Measurements from ENCODE around the gene RBM47. TPM values are rescaled to one million over a fixed set of nuclear protein-coding genes. Genes with fewer than 3 reads are reported as not detected.

The RBM47 gene
- total RNA-seq, 2 donors from 2014 or later: 301 to 304 TPM

- intact Hi-C loops (cut with DNase I, micrococcal nuclease): no loop called here
- DNase-seq (no peak), ATAC-seq (no peak)
These were observed 113.0 kb downstream of the RBM47 start for GRCh38 chr4:40516651-40517050.

- intact Hi-C loops (cut with DNase I, micrococcal nuclease): no loop called here
- DNase-seq: peak; percentile 85 to 86
- ATAC-seq: peak; percentile 74
These were observed 114.0 kb downstream of the RBM47 start for GRCh38 chr4:40515398-40516293.

GRCh38 chr4:40515037-40515397 is 114.6 kb downstream of the RBM47 start:
- DNase-seq: peak in 1 of 2 donors; percentile 30
- intact Hi-C loops (cut with DNase I, micrococcal nuclease): no loop called here
- peak; percentile 9 for ATAC-seq

- DNase-seq: peak; percentile 75 to 76
- intact Hi-C loops (cut with DNase I, micrococcal nuclease): no loop called here
- peak; percentile 64 for ATAC-seq
These were observed 115.1 kb downstream of the RBM47 start for GRCh38 chr4:40514497-40514951.

- ATAC-seq (no peak), DNase-seq (peak in 1 of 2 donors; percentile 42)
- intact Hi-C loops (cut with DNase I, micrococcal nuclease): no loop called here
These were observed 118.5 kb downstream of the RBM47 start for GRCh38 chr4:40511036-40511614.

GRCh38 chr4:40507977-40508376 is 121.7 kb downstream of the RBM47 start:
- peak; percentile 83 for ATAC-seq
- intact Hi-C loops (cut with DNase I, micrococcal nuclease): no loop called here

GRCh38 chr4:40506492-40506891 is 123.2 kb downstream of the RBM47 start:
- no peak for DNase-seq
- intact Hi-C loops (cut with DNase I, micrococcal nuclease): no loop called here
- no peak for ATAC-seq

More at GRCh38 chr4:40507977-40508376, 121.7 kb downstream of the RBM47 start:
- DNase-seq: peak; percentile 60 to 66

GRCh38 chr4:40506066-40506465 is 123.6 kb downstream of the RBM47 start:
- intact Hi-C loops (cut with DNase I, micrococcal nuclease): no loop called here
- no peak for ATAC-seq
- DNase-seq: no peak

GRCh38 chr4:40502934-40503333 is 126.7 kb downstream of the RBM47 start:
- DNase-seq (no peak), ATAC-seq (no peak)
- intact Hi-C loops (cut with DNase I, micrococcal nuclease): no loop called here

GRCh38 chr4:40502220-40502619 is 127.4 kb downstream of the RBM47 start:
- peak; percentile 15 for ATAC-seq
- intact Hi-C loops (cut with DNase I, micrococcal nuclease): no loop called here

GRCh38 chr4:40500781-40501180 is 128.9 kb downstream of the RBM47 start:
- DNase-seq (no peak), ATAC-seq (no peak)
- intact Hi-C loops (cut with DNase I, micrococcal nuclease): no loop called here

More at GRCh38 chr4:40502220-40502619, 127.4 kb downstream of the RBM47 start:
- no peak for DNase-seq

GRCh38 chr4:40493160-40493559 is 136.5 kb downstream of the RBM47 start:
- intact Hi-C loops (cut with DNase I, micrococcal nuclease): no loop called here
- DNase-seq: no peak
- no peak for ATAC-seq

GRCh38 chr4:40492691-40493090 is 137.0 kb downstream of the RBM47 start:
- ATAC-seq (no peak), DNase-seq (no peak)
- intact Hi-C loops (cut with DNase I, micrococcal nuclease): no loop called here

GRCh38 chr4:40490481-40490880 is 139.2 kb downstream of the RBM47 start:
- ATAC-seq: no peak

GRCh38 chr4:40489961-40490360 is 139.7 kb downstream of the RBM47 start:
- no peak for DNase-seq
- ATAC-seq: no peak
- intact Hi-C loops (cut with DNase I, micrococcal nuclease): no loop called here

More at GRCh38 chr4:40490481-40490880, 139.2 kb downstream of the RBM47 start:
- intact Hi-C loops (cut with DNase I, micrococcal nuclease): no loop called here
- no peak for DNase-seq

GRCh38 chr4:40486534-40486933 is 143.1 kb downstream of the RBM47 start:
- intact Hi-C loops (cut with DNase I, micrococcal nuclease): no loop called here
- peak; percentile 30 for ATAC-seq
- no peak for DNase-seq

- DNase-seq (no peak), ATAC-seq (no peak)
- intact Hi-C loops (cut with DNase I, micrococcal nuclease): no loop called here
These were observed 145.1 kb downstream of the RBM47 start for GRCh38 chr4:40484346-40485090.

- intact Hi-C loops (cut with DNase I, micrococcal nuclease): no loop called here
- ATAC-seq (no peak), DNase-seq (no peak)
These were observed 146.5 kb downstream of the RBM47 start for GRCh38 chr4:40482985-40483647.

- no peak for DNase-seq
- intact Hi-C loops (cut with DNase I, micrococcal nuclease): no loop called here
- peak; percentile 51 for ATAC-seq
These were observed 147.7 kb downstream of the RBM47 start for GRCh38 chr4:40481977-40482376.

All from left colon (tissue), 2 donors.